Measurements from ENCODE around the gene SLC25A34. TPM values are rescaled to one million over a fixed set of nuclear protein-coding genes. Genes with fewer than 3 reads are reported as not detected.

The SLC25A34 gene
- total RNA-seq, 1 donor from 2014 or later = 5.8 TPM

GRCh38 chr1:15775706-15776105 is 39.6 kb downstream of the SLC25A34 start:
- TF ChIP-seq CTCF (IDR thresholded peaks at IDR 0.05) = no peak
- H3K27ac Mint-ChIP-seq = no peak overlapping the region
- POLR2A ChIA-PET = no interaction called here
- H3K27me3 Mint-ChIP-seq = peaks cover 18% of the 10 kb centered on the region
- no peak for ATAC-seq (ENCODE audit: low read depth)
- H3K4me3 Mint-ChIP-seq = no peak overlapping the region
- H3K36me3 Mint-ChIP-seq (ENCODE audit: low read depth) = no peaks in the 10 kb centered on the region
- intact Hi-C loops (cut with micrococcal nuclease) = no loop called here
- CTCF ChIA-PET = no interaction called here
- no peak for DNase-seq
- H3K9me3 Mint-ChIP-seq = no peaks in the 10 kb centered on the region
- H3K4me1 Mint-ChIP-seq = no peaks in the 10 kb centered on the region

GRCh38 chr1:15777909-15778707 is 42.0 kb downstream of the SLC25A34 start:
- no peak for TF ChIP-seq CTCF (IDR thresholded peaks at IDR 0.05)
- Mint-ChIP-seq H3K9me3 (no peaks in the 10 kb centered on the region), H3K4me1 (no peaks in the 10 kb centered on the region), H3K27ac (no peak overlapping the region), H3K27me3 (peaks cover 5% of the 10 kb centered on the region), H3K36me3 (ENCODE audit: low read depth) (no peaks in the 10 kb centered on the region), H3K4me3 (no peak overlapping the region)
- intact Hi-C loops (cut with micrococcal nuclease) = no loop called here
- POLR2A ChIA-PET = interaction anchor here (0.5 kb wide), 1 partner anchor 206 kb away, joined by 7 read pairs; no protein-coding TSS in a partner anchor
- CTCF ChIA-PET = interaction anchor here (1.5 kb wide), 1 partner anchor 279 kb away, joined by 3 read pairs; no protein-coding TSS in a partner anchor
- DNase-seq (no peak), ATAC-seq (ENCODE audit: low read depth) (no peak)

- Mint-ChIP-seq H3K9me3 (no peaks in the 10 kb centered on the region), H3K27me3 (peaks cover 3% of the 10 kb centered on the region), H3K4me3 (no peak overlapping the region), H3K36me3 (ENCODE audit: low read depth) (no peaks in the 10 kb centered on the region), H3K4me1 (no peaks in the 10 kb centered on the region), H3K27ac (no peak overlapping the region)
- intact Hi-C loops (cut with micrococcal nuclease) = no loop called here
- POLR2A ChIA-PET = no interaction called here
- CTCF ChIA-PET = no interaction called here
- DNase-seq = no peak
- no peak for TF ChIP-seq CTCF (IDR thresholded peaks at IDR 0.05)
- ATAC-seq (ENCODE audit: low read depth) = no peak
Observed at GRCh38 chr1:15785683-15786082, 49.6 kb downstream of the SLC25A34 start.

GRCh38 chr1:15786581-15786980 is 50.5 kb downstream of the SLC25A34 start:
- intact Hi-C loops (cut with micrococcal nuclease) = no loop called here
- Mint-ChIP-seq H3K4me1 (no peaks in the 10 kb centered on the region), H3K9me3 (no peaks in the 10 kb centered on the region), H3K27ac (no peak overlapping the region), H3K27me3 (peaks cover 4% of the 10 kb centered on the region), H3K36me3 (ENCODE audit: low read depth) (no peaks in the 10 kb centered on the region), H3K4me3 (no peak overlapping the region)
- ATAC-seq (ENCODE audit: low read depth) (no peak), DNase-seq (no peak)
- no peak for TF ChIP-seq CTCF (IDR thresholded peaks at IDR 0.05)
- POLR2A ChIA-PET = no interaction called here
- CTCF ChIA-PET = no interaction called here

GRCh38 chr1:15788624-15789301 is 52.7 kb downstream of the SLC25A34 start:
- Mint-ChIP-seq H3K4me1 (peaks cover 2% of the 10 kb centered on the region), H3K4me3 (no peak overlapping the region), H3K9me3 (no peaks in the 10 kb centered on the region), H3K27me3 (peaks cover 7% of the 10 kb centered on the region), H3K27ac (no peak overlapping the region), H3K36me3 (ENCODE audit: low read depth) (no peaks in the 10 kb centered on the region)
- intact Hi-C loops (cut with micrococcal nuclease) = no loop called here
- DNase-seq (no peak), ATAC-seq (ENCODE audit: low read depth) (no peak)
- no peak for TF ChIP-seq CTCF (IDR thresholded peaks at IDR 0.05)
- ChIA-PET CTCF (interaction anchor here (1.0 to 1.3 kb wide), 2 partner anchors 220 to 267 kb away, joined by 3 read pairs; no protein-coding TSS in a partner anchor), POLR2A (interaction anchor here (0.7 kb wide), 1 partner anchor 22 kb away, joined by 4 read pairs; no protein-coding TSS in a partner anchor)

Data from activated B cell treated with CpG ODN at 0.5 μM for 24 hours (primary cell).